ENCODE results near the gene TMEM225B.

DNA sequence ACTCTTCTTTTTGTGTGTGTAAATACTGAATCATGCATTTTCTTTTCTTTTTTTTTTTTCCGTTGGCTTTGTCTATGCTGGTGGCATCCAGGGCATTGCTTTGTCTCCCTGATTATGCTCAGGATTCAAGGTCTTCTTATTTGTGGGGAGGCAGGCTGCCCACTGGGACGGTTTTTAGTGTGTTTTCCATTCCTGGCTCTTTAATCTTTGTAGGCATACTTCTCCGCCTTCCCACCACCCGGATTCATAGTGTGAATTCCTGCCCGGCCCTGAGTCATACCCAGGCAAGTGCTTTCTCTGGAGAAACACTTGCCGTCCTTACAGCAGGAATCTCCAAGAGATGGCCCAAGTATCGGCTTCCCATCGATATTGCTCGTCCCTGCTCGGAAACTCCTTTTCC lies 34.4 kb upstream of the TMEM225B start:
- TF ChIP-seq, protein P1, sequence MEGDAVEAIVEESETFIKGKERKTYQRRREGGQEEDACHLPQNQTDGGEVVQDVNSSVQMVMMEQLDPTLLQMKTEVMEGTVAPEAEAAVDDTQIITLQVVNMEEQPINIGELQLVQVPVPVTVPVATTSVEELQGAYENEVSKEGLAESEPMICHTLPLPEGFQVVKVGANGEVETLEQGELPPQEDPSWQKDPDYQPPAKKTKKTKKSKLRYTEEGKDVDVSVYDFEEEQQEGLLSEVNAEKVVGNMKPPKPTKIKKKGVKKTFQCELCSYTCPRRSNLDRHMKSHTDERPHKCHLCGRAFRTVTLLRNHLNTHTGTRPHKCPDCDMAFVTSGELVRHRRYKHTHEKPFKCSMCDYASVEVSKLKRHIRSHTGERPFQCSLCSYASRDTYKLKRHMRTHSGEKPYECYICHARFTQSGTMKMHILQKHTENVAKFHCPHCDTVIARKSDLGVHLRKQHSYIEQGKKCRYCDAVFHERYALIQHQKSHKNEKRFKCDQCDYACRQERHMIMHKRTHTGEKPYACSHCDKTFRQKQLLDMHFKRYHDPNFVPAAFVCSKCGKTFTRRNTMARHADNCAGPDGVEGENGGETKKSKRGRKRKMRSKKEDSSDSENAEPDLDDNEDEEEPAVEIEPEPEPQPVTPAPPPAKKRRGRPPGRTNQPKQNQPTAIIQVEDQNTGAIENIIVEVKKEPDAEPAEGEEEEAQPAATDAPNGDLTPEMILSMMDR (IDR thresholded peaks at IDR 0.05) = no peak
- no peak for TF ChIP-seq POLR2A (IDR thresholded peaks at IDR 0.05)

Data from transverse colon (tissue), 3 donors.